HL-60 (cell line): ENCODE data around the gene GRIP2.

Experiments
- DNase-seq, 2 experiments: peaks; one replicate each; pipeline ENCODE4 v3.0.0-alpha.2; 2010 to 2020; ENCODE audit warnings: low read depth in 1 of 2, low spot score in 1 of 2
- H3K27ac ChIP-seq: fragments of 250-450 bp; sonication (Bioruptor Pico); replicated peaks from 2 replicates; pipeline ENCODE4 v1.5.1; 2020; ENCODE audit warnings: mild to moderate bottlenecking, moderate library complexity
- H3K27me3 ChIP-seq: fragments of 250-450 bp; sonication (Bioruptor Pico); 2 replicates; pipeline ENCODE4 v1.5.1; 2021; ENCODE audit warnings: mild to moderate bottlenecking, moderate library complexity; ENCODE audit not compliant: insufficient read depth, poor library complexity, severe bottlenecking
- H3K4me3 ChIP-seq: replicated peaks from 2 replicates; pipeline ENCODE4 v1.5.1; 2011; ENCODE audit warnings: mild to moderate bottlenecking, control low read depth, low read length; ENCODE audit not compliant: insufficient read depth
- CTCF ChIP-seq: IDR thresholded peaks from one replicate; pipeline ENCODE4 v1.5.1; 2011; ENCODE audit warnings: low read length, control low read depth, inconsistent platforms; ENCODE audit not compliant: insufficient read depth
- GABPA ChIP-seq: IDR thresholded peaks from 2 replicates; pipeline ENCODE4 v1.6.1; 2012; ENCODE audit warnings: low read depth
- POLR2AphosphoS5 ChIP-seq: IDR thresholded peaks from 2 replicates; pipeline ENCODE4 v1.6.1; 2012; ENCODE audit warnings: low read depth
- REST ChIP-seq: IDR thresholded peaks from 2 replicates; pipeline ENCODE4 v1.6.1; 2012; ENCODE audit warnings: low read depth; ENCODE audit not compliant: insufficient replicate concordance
- SPI1 ChIP-seq: IDR thresholded peaks from 2 replicates; pipeline ENCODE4 v1.6.1; 2012; ENCODE audit warnings: low read depth, mild to moderate bottlenecking, borderline replicate concordance

Gene GRIP2

GRCh38 chr3:14536837-14537589, 3.1 kb downstream of the GRIP2 start:
- DNase-seq = no peak
- TF ChIP-seq REST (no peak), SPI1 (no peak), GABPA (no peak), CTCF (no peak), POLR2AphosphoS5 (no peak)
- Histone ChIP-seq H3K4me3 (no peak overlapping the region), H3K27me3 (no peaks in the 10 kb centered on the region), H3K27ac (no peak overlapping the region)

- Histone ChIP-seq H3K27ac (no peak overlapping the region), H3K4me3 (no peak overlapping the region), H3K27me3 (no peaks in the 10 kb centered on the region)
- DNase-seq = no peak
- TF ChIP-seq SPI1 (no peak), REST (no peak), POLR2AphosphoS5 (no peak), GABPA (no peak), CTCF (no peak)
Measured at GRCh38 chr3:14536055-14536815, 3.9 kb downstream of the GRIP2 start.

- TF ChIP-seq POLR2AphosphoS5 (no peak), REST (no peak), CTCF (no peak), SPI1 (no peak), GABPA (no peak)
- DNase-seq = no peak
- Histone ChIP-seq H3K27ac (no peak overlapping the region), H3K4me3 (no peak overlapping the region), H3K27me3 (no peaks in the 10 kb centered on the region)
Measured at GRCh38 chr3:14535616-14536015, 4.5 kb downstream of the GRIP2 start.
